HG02623 (cell line): ENCODE results near the gene SMAD5.

Experiments
- ATAC-seq: cut with Tn5 transposase; IDR thresholded peaks from one replicate; pipeline ENCODE4 v1.9.1; 2021; ENCODE audit warnings: moderate library complexity; ENCODE audit not compliant: unreplicated experiment

SMAD5 gene

GRCh38 chr5:136212252-136212721, 79.6 kb downstream of the SMAD5 start:
- no peak for ATAC-seq

- no peak for ATAC-seq
These were observed 81.4 kb downstream of the SMAD5 start for GRCh38 chr5:136213919-136214493.

GRCh38 chr5:136215812-136216211, 83.2 kb downstream of the SMAD5 start:
- ATAC-seq, result no peak

GRCh38 chr5:136216230-136216629, 83.6 kb downstream of the SMAD5 start:
- no peak for ATAC-seq

GRCh38 chr5:136221340-136221739, 88.7 kb downstream of the SMAD5 start:
- no peak for ATAC-seq

- ATAC-seq, result no peak
These were observed 90.1 kb downstream of the SMAD5 start for GRCh38 chr5:136222580-136223235.

GRCh38 chr5:136225796-136226195, 93.2 kb downstream of the SMAD5 start:
- no peak for ATAC-seq

GRCh38 chr5:136226401-136226800, 93.8 kb downstream of the SMAD5 start:
- ATAC-seq, result no peak

- ATAC-seq, result no peak
These were observed 95.6 kb downstream of the SMAD5 start for GRCh38 chr5:136228136-136228757.

- no peak for ATAC-seq
These were observed 97.5 kb downstream of the SMAD5 start for GRCh38 chr5:136230176-136230575.

- ATAC-seq, result peak; percentile 62
These were observed 99.7 kb downstream of the SMAD5 start for GRCh38 chr5:136232316-136232715.
